Measurements from ENCODE around the gene MAP2K4. TPM values are rescaled to one million over a fixed set of nuclear protein-coding genes. Genes with fewer than 3 reads are reported as not detected.

Gene MAP2K4
- total RNA-seq, 2 donors from 2014 or later = 49.0 to 54.6 TPM

GRCh38 chr17:12055889-12056288 lies 35.2 kb downstream of the MAP2K4 start:
- no peak overlapping the region for H3K9ac ChIP-seq (ENCODE audit: extremely low read depth, low read length, poor library complexity, severe bottlenecking)

GRCh38 chr17:12057520-12057919 lies 36.8 kb downstream of the MAP2K4 start:
- no peak for DNase-seq
- Histone ChIP-seq H3K9me3 (ENCODE audit: control insufficient read depth, low read length) (peaks cover 7% of the 10 kb centered on the region), H3K27ac (ENCODE audit: low read depth, low read length) (no peak overlapping the region), H3K36me3 (ENCODE audit: control insufficient read depth, insufficient read depth, low read length) (peaks cover 32% of the 10 kb centered on the region), H3K4me3 (ENCODE audit: low read length) (no peak overlapping the region), H3K4me1 (ENCODE audit: control insufficient read depth, insufficient read depth, low read length) (peaks cover 3% of the 10 kb centered on the region), H3K9ac (ENCODE audit: extremely low read depth, low read length, poor library complexity, severe bottlenecking) (no peak overlapping the region), H3K27me3 (ENCODE audit: control insufficient read depth, insufficient read depth, low read length, poor library complexity, severe bottlenecking) (no peaks in the 10 kb centered on the region)
- 91% methylated on average over 1 of the region's 1 CpG; no CpG with 5 or more reads in 1 of the 2 experiments for WGBS, 2 experiments (ENCODE audit: insufficient coverage in 1 of 2, insufficient read length in 1 of 2)
- no peak for TF ChIP-seq CTCF (conservative IDR thresholded peaks at IDR 0.05)
- H3K4me1 Mint-ChIP-seq = peaks cover 35% of the 10 kb centered on the region
- no peaks in the 10 kb centered on the region for H3K9me3 Mint-ChIP-seq
- H3K27me3 Mint-ChIP-seq (ENCODE audit: insufficient read depth) = no peaks in the 10 kb centered on the region
- peaks cover 22% of the 10 kb centered on the region for H3K36me3 Mint-ChIP-seq (ENCODE audit: low read depth)
- H3K27ac Mint-ChIP-seq = no peak overlapping the region
- H3K4me3 Mint-ChIP-seq = no peak overlapping the region

More at GRCh38 chr17:12055889-12056288, 35.2 kb downstream of the MAP2K4 start:
- H3K36me3 Mint-ChIP-seq (ENCODE audit: low read depth) = peaks cover 7% of the 10 kb centered on the region
- Histone ChIP-seq H3K36me3 (ENCODE audit: control insufficient read depth, insufficient read depth, low read length) (peaks cover 16% of the 10 kb centered on the region), H3K4me1 (ENCODE audit: control insufficient read depth, insufficient read depth, low read length) (peaks cover 3% of the 10 kb centered on the region), H3K27me3 (ENCODE audit: control insufficient read depth, insufficient read depth, low read length, poor library complexity, severe bottlenecking) (no peaks in the 10 kb centered on the region), H3K27ac (ENCODE audit: low read depth, low read length) (no peak overlapping the region), H3K4me3 (ENCODE audit: low read length) (no peak overlapping the region), H3K9me3 (ENCODE audit: control insufficient read depth, low read length) (no peaks in the 10 kb centered on the region)
- H3K4me1 Mint-ChIP-seq = peaks cover 48% of the 10 kb centered on the region
- no peaks in the 10 kb centered on the region for H3K27me3 Mint-ChIP-seq (ENCODE audit: insufficient read depth)
- H3K27ac Mint-ChIP-seq = peak overlapping the region; percentile 64
- H3K4me3 Mint-ChIP-seq = no peak overlapping the region
- H3K9me3 Mint-ChIP-seq = no peaks in the 10 kb centered on the region
- TF ChIP-seq CTCF (conservative IDR thresholded peaks at IDR 0.05) = no peak
- no peak for DNase-seq

- Mint-ChIP-seq H3K27me3 (ENCODE audit: insufficient read depth) (no peaks in the 10 kb centered on the region), H3K27ac (no peak overlapping the region), H3K4me3 (no peak overlapping the region), H3K9me3 (no peaks in the 10 kb centered on the region), H3K4me1 (peaks cover 29% of the 10 kb centered on the region), H3K36me3 (ENCODE audit: low read depth) (peaks cover 31% of the 10 kb centered on the region)
- Histone ChIP-seq H3K9ac (ENCODE audit: extremely low read depth, low read length, poor library complexity, severe bottlenecking) (no peak overlapping the region), H3K27me3 (ENCODE audit: control insufficient read depth, insufficient read depth, low read length, poor library complexity, severe bottlenecking) (no peaks in the 10 kb centered on the region), H3K36me3 (ENCODE audit: control insufficient read depth, insufficient read depth, low read length) (peaks cover 41% of the 10 kb centered on the region), H3K4me1 (ENCODE audit: control insufficient read depth, insufficient read depth, low read length) (peaks cover 3% of the 10 kb centered on the region), H3K9me3 (ENCODE audit: control insufficient read depth, low read length) (peaks cover 17% of the 10 kb centered on the region), H3K27ac (ENCODE audit: low read depth, low read length) (no peak overlapping the region), H3K4me3 (ENCODE audit: low read length) (no peak overlapping the region)
- DNase-seq = no peak
- TF ChIP-seq CTCF (conservative IDR thresholded peaks at IDR 0.05) = no peak
Observed at GRCh38 chr17:12058535-12058934, 37.9 kb downstream of the MAP2K4 start.
